GM23338 (cell line): ENCODE data around the gene NME2. TPM values are rescaled to one million over a fixed set of nuclear protein-coding genes. Genes with fewer than 3 reads are reported as not detected.

Experiments used
- ATAC-seq: fragments of 200-7000 bp; cut with Tn5 transposase; 3 replicates; pipeline ENCODE4 v1.9.1; 2020
- DNase-seq: peaks from one replicate; pipeline ENCODE4 v3.0.0-alpha.2; 2015; ENCODE audit warnings: low spot score
- H2AFZ ChIP-seq: fragments of 200-600 bp; sonication (generic); 2 replicates; pipeline ENCODE4 v1.8.0; 2016; ENCODE audit warnings: antibody characterized with exemption, mild to moderate bottlenecking, moderate library complexity
- H3F3A ChIP-seq: fragments of 200-600 bp; sonication (generic); replicated peaks from 2 replicates; pipeline ENCODE4 v1.8.0; 2017; ENCODE audit warnings: antibody characterized with exemption, mixed run types, low read depth
- H3K27ac ChIP-seq: fragments of 200-600 bp; sonication (generic); 2 replicates; pipeline ENCODE4 v1.6.1; 2016; ENCODE audit warnings: low read depth
- H3K27me3 ChIP-seq: fragments of 200-600 bp; sonication (generic); 2 replicates; pipeline ENCODE4 v1.8.0; 2016; ENCODE audit warnings: mild to moderate bottlenecking, mixed run types, moderate library complexity; ENCODE audit not compliant: insufficient read depth
- H3K36me3 ChIP-seq: fragments of 200-600 bp; sonication (generic); 2 replicates; pipeline ENCODE4 v1.8.0; 2016; ENCODE audit warnings: mild to moderate bottlenecking; ENCODE audit not compliant: insufficient read depth
- H3K4me1 ChIP-seq: fragments of 200-600 bp; sonication (generic); 2 replicates; pipeline ENCODE4 v1.8.0; 2016; ENCODE audit warnings: mild to moderate bottlenecking, moderate library complexity; ENCODE audit not compliant: insufficient read depth
- H3K4me2 ChIP-seq: fragments of 200-600 bp; sonication (generic); 2 replicates; pipeline ENCODE4 v1.7.1; 2017; ENCODE audit warnings: mixed run types
- H3K4me3 ChIP-seq: fragments of 200-600 bp; sonication (generic); 2 replicates; pipeline ENCODE4 v1.6.1; 2016; ENCODE audit warnings: mixed run types
- H3K79me2 ChIP-seq: fragments of 200-600 bp; sonication (generic); replicated peaks from 2 replicates; pipeline ENCODE4 v1.8.0; 2017; ENCODE audit warnings: mild to moderate bottlenecking; ENCODE audit not compliant: insufficient read depth
- H3K9me2 ChIP-seq: fragments of 200-600 bp; sonication (generic); 2 replicates; pipeline ENCODE4 v1.8.0; 2017; ENCODE audit not compliant: insufficient read depth
- H4K20me1 ChIP-seq: fragments of 200-600 bp; sonication (generic); replicated peaks from 2 replicates; pipeline ENCODE4 v1.8.0; 2017; ENCODE audit warnings: mild to moderate bottlenecking; ENCODE audit not compliant: insufficient read depth
- H3K27ac Mint-ChIP-seq: 2 replicates; pipeline ENCODE4 v1.8.0; 2020; ENCODE audit warnings: inconsistent platforms, mild to moderate bottlenecking, moderate library complexity, mixed read lengths
- H3K27me3 Mint-ChIP-seq: 3 replicates; pipeline ENCODE4 v1.8.0; 2022; ENCODE audit warnings: low read depth, mild to moderate bottlenecking, moderate library complexity, mixed read lengths, inconsistent platforms; ENCODE audit not compliant: insufficient read depth, poor library complexity
- H3K36me3 Mint-ChIP-seq: 3 replicates; pipeline ENCODE4 v1.8.0; 2021; ENCODE audit warnings: low read depth, mild to moderate bottlenecking, inconsistent platforms, moderate library complexity, mixed read lengths
- H3K4me1 Mint-ChIP-seq: 3 replicates; pipeline ENCODE4 v1.8.0; 2020; ENCODE audit warnings: mild to moderate bottlenecking, inconsistent platforms, mixed read lengths
- H3K4me3 Mint-ChIP-seq: 3 replicates; pipeline ENCODE4 v1.8.0; 2021; ENCODE audit warnings: moderate library complexity, mild to moderate bottlenecking, inconsistent platforms, mixed read lengths
- H3K9me3 Mint-ChIP-seq: 3 replicates; pipeline ENCODE4 v1.8.0; 2020; ENCODE audit warnings: moderate library complexity, mild to moderate bottlenecking, inconsistent platforms, mixed read lengths
- CREB1 ChIP-seq: fragments of 250-450 bp; sonication (Bioruptor Pico); IDR thresholded peaks from 2 replicates; pipeline ENCODE4 v1.5.0; 2020; ENCODE audit warnings: low read depth, mild to moderate bottlenecking, moderate library complexity
- CTCF ChIP-seq, 2 experiments: fragments of 200-600 bp in 1 of 2; sonication (generic) in 1 of 2; conservative IDR thresholded peaks; 2 replicates each; pipeline versions ENCODE4 v1.5.1 to v1.6.1; 2016 to 2017; ENCODE audit warnings: antibody characterized with exemption in 2 of 2, low read depth in 2 of 2, mild to moderate bottlenecking in 2 of 2, moderate library complexity in 1 of 2
- ETS1 ChIP-seq: IDR thresholded peaks from 2 replicates; pipeline ENCODE4 v1.6.1; 2016; ENCODE audit warnings: antibody characterized with exemption
- EZH2 ChIP-seq: fragments of 200-600 bp; sonication (generic); IDR thresholded peaks from one replicate; pipeline ENCODE4 v1.8.0; 2017; ENCODE audit warnings: antibody characterized with exemption, mild to moderate bottlenecking, low read depth; ENCODE audit not compliant: unreplicated experiment
- JUNB ChIP-seq: IDR thresholded peaks from one replicate; pipeline ENCODE4 v1.6.1; 2016; ENCODE audit warnings: antibody characterized with exemption; ENCODE audit not compliant: unreplicated experiment
- NANOG ChIP-seq: IDR thresholded peaks from 2 replicates; pipeline ENCODE4 v1.6.1; 2016; ENCODE audit warnings: antibody characterized with exemption, borderline replicate concordance
- POLR2AphosphoS5 ChIP-seq: IDR thresholded peaks from 2 replicates; pipeline ENCODE4 v1.6.1; 2016; ENCODE audit warnings: antibody characterized with exemption, low read depth
- REST ChIP-seq: IDR thresholded peaks from one replicate; pipeline ENCODE4 v1.6.1; 2018; ENCODE audit warnings: antibody characterized with exemption; ENCODE audit not compliant: unreplicated experiment
- STAT1 ChIP-seq: IDR thresholded peaks from one replicate; pipeline ENCODE4 v1.6.1; 2016; ENCODE audit warnings: antibody characterized with exemption; ENCODE audit not compliant: unreplicated experiment
- ZNF114 ChIP-seq: fragments of 250-450 bp; sonication (Bioruptor Pico); IDR thresholded peaks from 2 replicates; pipeline ENCODE4 v1.5.0; 2020; ENCODE audit warnings: mild to moderate bottlenecking, moderate library complexity
- ZNF331 ChIP-seq: fragments of 250-450 bp; sonication (Bioruptor Pico); IDR thresholded peaks from 2 replicates; pipeline ENCODE4 v1.5.0; 2020; ENCODE audit warnings: low read depth, mild to moderate bottlenecking, moderate library complexity
- polyA plus RNA-seq: library from polyadenylated mRNA; unstranded; fragments of >200 nt; fragmentation: Nextera tagmentation; extraction: Ambion mirVana; gene quantifications from 2 replicates; pipeline ENCODE4 v1.2.1, GENCODE V29; 2016
- total RNA-seq: library from RNA; depleted of rRNA; stranded (reverse); fragments of >200 nt; shearing (Covaris generic); gene quantifications from 2 replicates; pipeline ENCODE4 v1.2.3, GENCODE V29; 2014
- TF ChIP-seq, protein P1 (sequence below): fragments of 250-450 bp; sonication (Bioruptor Pico); IDR thresholded peaks from 2 replicates; pipeline ENCODE4 v1.5.0; 2020; ENCODE audit warnings: mild to moderate bottlenecking, moderate library complexity

NME2 gene
- total and polyA plus RNA-seq, 2 experiments from 2014 or later = 667 to 939 TPM

GRCh38 chr17:51217946-51218345 is 51.7 kb downstream of the NME2 start (continued):
- TF ChIP-seq ETS1 = no peak
- no peak for TF ChIP-seq ZNF331 (CRISPR knock-in tag)
- TF ChIP-seq CREB1 = no peak
- no peak for TF ChIP-seq ZNF114
- TF ChIP-seq NANOG = no peak
- no peak for TF ChIP-seq JUNB

DNA sequence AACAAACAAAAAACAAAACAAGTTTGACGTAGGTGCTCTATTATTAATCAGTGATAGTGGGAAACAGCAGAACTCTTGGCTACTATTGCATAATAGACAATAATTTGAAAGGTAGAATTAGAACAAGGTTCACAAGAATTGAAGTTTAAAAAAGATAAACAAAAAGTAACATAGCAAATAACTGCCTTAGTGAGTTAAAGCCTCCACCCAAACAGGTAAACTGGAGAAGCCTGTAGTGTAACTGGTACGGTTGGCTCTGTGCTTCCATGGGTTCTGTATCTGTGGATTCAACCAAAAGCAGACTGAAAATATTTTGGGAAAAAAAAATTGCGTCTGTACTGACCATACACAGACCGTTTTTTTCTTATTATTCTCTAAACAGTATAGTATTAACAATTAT is 55.1 kb downstream of the NME2 start:
- ATAC-seq = no peak
- H3K9me3 Mint-ChIP-seq = no peaks in the 10 kb centered on the region
- Histone ChIP-seq H2AFZ (no peak overlapping the region), H3K27me3 (no peaks in the 10 kb centered on the region), H3K79me2 (peaks cover 36% of the 10 kb centered on the region), H3K4me3 (no peak overlapping the region), H4K20me1 (peaks cover 9% of the 10 kb centered on the region), H3K27ac (no peak overlapping the region), H3K36me3 (peaks cover 59% of the 10 kb centered on the region), H3K4me2 (no peak overlapping the region), H3F3A (no peaks in the 10 kb centered on the region), H3K9me2 (no peaks in the 10 kb centered on the region), H3K4me1 (no peaks in the 10 kb centered on the region)
- H3K4me1 Mint-ChIP-seq = no peaks in the 10 kb centered on the region
- DNase-seq = no peak
- no peak overlapping the region for H3K27ac Mint-ChIP-seq
- peaks cover 65% of the 10 kb centered on the region for H3K36me3 Mint-ChIP-seq
- no peak overlapping the region for H3K4me3 Mint-ChIP-seq
- H3K27me3 Mint-ChIP-seq = peaks cover 3% of the 10 kb centered on the region
- no peak for TF ChIP-seq STAT1
- TF ChIP-seq CTCF (conservative IDR thresholded peaks at IDR 0.05; ENCODE audit: low read depth in 2 of 2) = no peak
- TF ChIP-seq POLR2AphosphoS5 = no peak
- TF ChIP-seq EZH2 = no peak
- TF ChIP-seq REST = no peak
- no peak for TF ChIP-seq CREB1
- TF ChIP-seq, protein P1, sequence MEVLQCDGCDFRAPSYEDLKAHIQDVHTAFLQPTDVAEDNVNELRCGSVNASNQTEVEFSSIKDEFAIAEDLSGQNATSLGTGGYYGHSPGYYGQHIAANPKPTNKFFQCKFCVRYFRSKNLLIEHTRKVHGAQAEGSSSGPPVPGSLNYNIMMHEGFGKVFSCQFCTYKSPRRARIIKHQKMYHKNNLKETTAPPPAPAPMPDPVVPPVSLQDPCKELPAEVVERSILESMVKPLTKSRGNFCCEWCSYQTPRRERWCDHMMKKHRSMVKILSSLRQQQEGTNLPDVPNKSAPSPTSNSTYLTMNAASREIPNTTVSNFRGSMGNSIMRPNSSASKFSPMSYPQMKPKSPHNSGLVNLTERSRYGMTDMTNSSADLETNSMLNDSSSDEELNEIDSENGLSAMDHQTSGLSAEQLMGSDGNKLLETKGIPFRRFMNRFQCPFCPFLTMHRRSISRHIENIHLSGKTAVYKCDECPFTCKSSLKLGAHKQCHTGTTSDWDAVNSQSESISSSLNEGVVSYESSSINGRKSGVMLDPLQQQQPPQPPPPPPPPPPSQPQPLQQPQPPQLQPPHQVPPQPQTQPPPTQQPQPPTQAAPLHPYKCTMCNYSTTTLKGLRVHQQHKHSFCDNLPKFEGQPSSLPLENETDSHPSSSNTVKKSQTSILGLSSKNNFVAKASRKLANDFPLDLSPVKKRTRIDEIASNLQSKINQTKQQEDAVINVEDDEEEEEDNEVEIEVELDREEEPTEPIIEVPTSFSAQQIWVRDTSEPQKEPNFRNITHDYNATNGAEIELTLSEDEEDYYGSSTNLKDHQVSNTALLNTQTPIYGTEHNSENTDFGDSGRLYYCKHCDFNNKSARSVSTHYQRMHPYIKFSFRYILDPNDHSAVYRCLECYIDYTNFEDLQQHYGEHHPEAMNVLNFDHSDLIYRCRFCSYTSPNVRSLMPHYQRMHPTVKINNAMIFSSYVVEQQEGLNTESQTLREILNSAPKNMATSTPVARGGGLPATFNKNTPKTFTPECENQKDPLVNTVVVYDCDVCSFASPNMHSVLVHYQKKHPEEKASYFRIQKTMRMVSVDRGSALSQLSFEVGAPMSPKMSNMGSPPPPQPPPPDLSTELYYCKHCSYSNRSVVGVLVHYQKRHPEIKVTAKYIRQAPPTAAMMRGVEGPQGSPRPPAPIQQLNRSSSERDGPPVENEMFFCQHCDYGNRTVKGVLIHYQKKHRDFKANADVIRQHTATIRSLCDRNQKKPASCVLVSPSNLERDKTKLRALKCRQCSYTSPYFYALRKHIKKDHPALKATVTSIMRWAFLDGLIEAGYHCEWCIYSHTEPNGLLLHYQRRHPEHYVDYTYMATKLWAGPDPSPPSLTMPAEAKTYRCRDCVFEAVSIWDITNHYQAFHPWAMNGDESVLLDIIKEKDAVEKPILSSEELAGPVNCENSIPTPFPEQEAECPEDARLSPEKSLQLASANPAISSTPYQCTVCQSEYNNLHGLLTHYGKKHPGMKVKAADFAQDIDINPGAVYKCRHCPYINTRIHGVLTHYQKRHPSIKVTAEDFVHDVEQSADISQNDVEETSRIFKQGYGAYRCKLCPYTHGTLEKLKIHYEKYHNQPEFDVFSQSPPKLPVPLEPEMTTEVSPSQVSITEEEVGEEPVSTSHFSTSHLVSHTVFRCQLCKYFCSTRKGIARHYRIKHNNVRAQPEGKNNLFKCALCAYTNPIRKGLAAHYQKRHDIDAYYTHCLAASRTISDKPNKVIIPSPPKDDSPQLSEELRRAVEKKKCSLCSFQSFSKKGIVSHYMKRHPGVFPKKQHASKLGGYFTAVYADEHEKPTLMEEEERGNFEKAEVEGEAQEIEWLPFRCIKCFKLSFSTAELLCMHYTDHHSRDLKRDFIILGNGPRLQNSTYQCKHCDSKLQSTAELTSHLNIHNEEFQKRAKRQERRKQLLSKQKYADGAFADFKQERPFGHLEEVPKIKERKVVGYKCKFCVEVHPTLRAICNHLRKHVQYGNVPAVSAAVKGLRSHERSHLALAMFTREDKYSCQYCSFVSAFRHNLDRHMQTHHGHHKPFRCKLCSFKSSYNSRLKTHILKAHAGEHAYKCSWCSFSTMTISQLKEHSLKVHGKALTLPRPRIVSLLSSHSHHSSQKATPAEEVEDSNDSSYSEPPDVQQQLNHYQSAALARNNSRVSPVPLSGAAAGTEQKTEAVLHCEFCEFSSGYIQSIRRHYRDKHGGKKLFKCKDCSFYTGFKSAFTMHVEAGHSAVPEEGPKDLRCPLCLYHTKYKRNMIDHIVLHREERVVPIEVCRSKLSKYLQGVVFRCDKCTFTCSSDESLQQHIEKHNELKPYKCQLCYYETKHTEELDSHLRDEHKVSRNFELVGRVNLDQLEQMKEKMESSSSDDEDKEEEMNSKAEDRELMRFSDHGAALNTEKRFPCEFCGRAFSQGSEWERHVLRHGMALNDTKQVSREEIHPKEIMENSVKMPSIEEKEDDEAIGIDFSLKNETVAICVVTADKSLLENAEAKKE (CRISPR knock-in tag) = no peak
- no peak for TF ChIP-seq ZNF331 (CRISPR knock-in tag)
- no peak for TF ChIP-seq ZNF114
- TF ChIP-seq JUNB = no peak
- no peak for TF ChIP-seq NANOG
